SJCRH30 (cell line): Measurements from ENCODE around the gene LIN37. TPM values are rescaled to one million over a fixed set of nuclear protein-coding genes. Genes with fewer than 3 reads are reported as not detected.

ENCODE experiments used
- DNase-seq, 2 experiments: peaks; one replicate each; pipeline ENCODE4 v3.0.0-alpha.2; 2015 to 2020
- H3K27ac ChIP-seq: fragments of 250-450 bp; sonication (Bioruptor Pico); 2 replicates; pipeline ENCODE4 v1.5.1; 2020; ENCODE audit warnings: mild to moderate bottlenecking, moderate library complexity
- H3K27me3 ChIP-seq: fragments of 250-450 bp; sonication (Bioruptor Pico); 2 replicates; pipeline ENCODE4 v1.5.1; 2020; ENCODE audit warnings: mild to moderate bottlenecking, moderate library complexity
- H3K36me3 ChIP-seq: fragments of 250-450 bp; sonication (Bioruptor Pico); 2 replicates; pipeline ENCODE4 v1.5.1; 2020; ENCODE audit warnings: mild to moderate bottlenecking, moderate library complexity
- H3K4me1 ChIP-seq: fragments of 250-450 bp; sonication (Bioruptor Pico); 2 replicates; pipeline ENCODE4 v1.5.1; 2020; ENCODE audit warnings: mild to moderate bottlenecking, moderate library complexity
- H3K4me3 ChIP-seq: fragments of 250-450 bp; sonication (Bioruptor Pico); 2 replicates; pipeline ENCODE4 v1.5.1; 2020; ENCODE audit warnings: mild to moderate bottlenecking, moderate library complexity
- H3K9me3 ChIP-seq: fragments of 250-450 bp; sonication (Bioruptor Pico); replicated peaks from 2 replicates; pipeline ENCODE4 v1.5.1; 2020; ENCODE audit warnings: mild to moderate bottlenecking, moderate library complexity
- total RNA-seq: library from RNA; depleted of rRNA; stranded (reverse); fragments of >200 nt; shearing (Covaris generic); gene quantifications from 2 replicates; pipeline ENCODE4 v1.2.3, GENCODE V29; 2014; rRNA removed

Gene LIN37
- total RNA-seq = 4.9 and 6.1 TPM in 2 replicates

GRCh38 chr19:35748106-35749020 lies at the start of gene LIN37:
Gene LIN37 (plus strand): TSS chr19:35748576. CDS start chr19:35748725, 149 bp downstream.
- 0 out of 2 replicates have a peak, but pooled peaks cover 5% of the 10 kb centered on the region for H3K4me1 ChIP-seq
- H3K27ac ChIP-seq = no peak within 1 kb of the TSS
- H3K9me3 ChIP-seq = no peaks in the 10 kb centered on the region
- no peaks in the 10 kb centered on the region for H3K27me3 ChIP-seq
- peak; percentile 99 to 100 for DNase-seq
- H3K4me3 ChIP-seq = peak within 1 kb of the TSS; percentile 79
- no peaks in the 10 kb centered on the region for H3K36me3 ChIP-seq

- Histone ChIP-seq H3K27ac (no peak overlapping the region), H3K9me3 (no peaks in the 10 kb centered on the region), H3K36me3 (no peaks in the 10 kb centered on the region), H3K4me3 (peak overlapping the region; percentile 58), H3K27me3 (no peaks in the 10 kb centered on the region), H3K4me1 (no peaks in the 10 kb centered on the region)
- peak; percentile 97 to 98 for DNase-seq
Observed at GRCh38 chr19:35702223-35703012, 46.0 kb upstream of the LIN37 start.

- no peak overlapping the region for H3K4me3 ChIP-seq
- no peaks in the 10 kb centered on the region for H3K36me3 ChIP-seq
- no peaks in the 10 kb centered on the region for H3K27me3 ChIP-seq
- H3K9me3 ChIP-seq = no peaks in the 10 kb centered on the region
- H3K27ac ChIP-seq = no peak overlapping the region
- no peak for DNase-seq
- no peaks in the 10 kb centered on the region for H3K4me1 ChIP-seq
Observed at GRCh38 chr19:35703343-35703742, 45.0 kb upstream of the LIN37 start.

- H3K9me3 ChIP-seq = no peaks in the 10 kb centered on the region
- no peak within 1 kb of the TSS for H3K4me3 ChIP-seq
- H3K27me3 ChIP-seq = no peaks in the 10 kb centered on the region
- H3K4me1 ChIP-seq = no peaks in the 10 kb centered on the region
- H3K36me3 ChIP-seq = no peaks in the 10 kb centered on the region
- H3K27ac ChIP-seq = no peak within 1 kb of the TSS
- DNase-seq = peak; percentile 31 to 53
Observed at GRCh38 chr19:35704218-35704617, 44.2 kb upstream of the LIN37 start, which contains the start of gene ZBTB32. Gene ZBTB32 (plus strand): TSS chr19:35704558. CDS start chr19:35714627, 10,069 bp downstream.

- Histone ChIP-seq H3K4me1 (no peaks in the 10 kb centered on the region), H3K36me3 (no peaks in the 10 kb centered on the region), H3K27me3 (no peaks in the 10 kb centered on the region; the same call in 1 of the 2 replicates), H3K27ac (no peak overlapping the region), H3K9me3 (no peaks in the 10 kb centered on the region), H3K4me3 (no peak overlapping the region)
- DNase-seq = no peak
Observed at GRCh38 chr19:35708391-35708790, 40.0 kb upstream of the LIN37 start.

- H3K9me3 ChIP-seq = no peaks in the 10 kb centered on the region
- no peak for DNase-seq
- H3K27me3 ChIP-seq = no peaks in the 10 kb centered on the region; the same call in 1 of the 2 replicates
- H3K27ac ChIP-seq = no peak overlapping the region
- H3K4me3 ChIP-seq = no peak overlapping the region
- H3K4me1 ChIP-seq = peaks cover 3% of the 10 kb centered on the region; the same call in 1 of the 2 replicates
- no peaks in the 10 kb centered on the region for H3K36me3 ChIP-seq
Observed at GRCh38 chr19:35710784-35711723, 37.3 kb upstream of the LIN37 start.

GRCh38 chr19:35712567-35713505 lies 35.5 kb upstream of the LIN37 start:
- no peak overlapping the region for H3K27ac ChIP-seq
- no peaks in the 10 kb centered on the region; the same call in 1 of the 2 replicates for H3K27me3 ChIP-seq
- H3K36me3 ChIP-seq = no peaks in the 10 kb centered on the region
- no peak overlapping the region for H3K4me3 ChIP-seq
- H3K4me1 ChIP-seq = peaks cover 4% of the 10 kb centered on the region; the same call in 1 of the 2 replicates
- DNase-seq = no peak
- H3K9me3 ChIP-seq = no peaks in the 10 kb centered on the region

GRCh38 chr19:35713506-35713850 lies 34.9 kb upstream of the LIN37 start:
- no peaks in the 10 kb centered on the region for H3K9me3 ChIP-seq
- H3K27me3 ChIP-seq = no peaks in the 10 kb centered on the region; the same call in 1 of the 2 replicates
- H3K4me1 ChIP-seq = peaks cover 4% of the 10 kb centered on the region; the same call in 1 of the 2 replicates
- no peak overlapping the region for H3K4me3 ChIP-seq
- no peak overlapping the region for H3K27ac ChIP-seq
- DNase-seq = no peak
- no peaks in the 10 kb centered on the region for H3K36me3 ChIP-seq

GRCh38 chr19:35713904-35714495 lies 34.4 kb upstream of the LIN37 start:
- DNase-seq = no peak
- H3K36me3 ChIP-seq = no peaks in the 10 kb centered on the region
- no peaks in the 10 kb centered on the region for H3K9me3 ChIP-seq

GRCh38 chr19:35714601-35715354 lies 33.6 kb upstream of the LIN37 start:
- no peak for DNase-seq
- Histone ChIP-seq H3K9me3 (no peaks in the 10 kb centered on the region), H3K4me3 (no peak overlapping the region), H3K27me3 (no peaks in the 10 kb centered on the region; the same call in 1 of the 2 replicates), H3K4me1 (peaks cover 9% of the 10 kb centered on the region; the same call in 1 of the 2 replicates), H3K27ac (no peak overlapping the region), H3K36me3 (no peaks in the 10 kb centered on the region)

More at GRCh38 chr19:35713904-35714495, 34.4 kb upstream of the LIN37 start:
- Histone ChIP-seq H3K4me1 (peaks cover 7% of the 10 kb centered on the region; the same call in 1 of the 2 replicates), H3K27me3 (no peaks in the 10 kb centered on the region; the same call in 1 of the 2 replicates), H3K4me3 (no peak overlapping the region), H3K27ac (no peak overlapping the region)

GRCh38 chr19:35715355-35715809 lies 33.0 kb upstream of the LIN37 start:
- Histone ChIP-seq H3K36me3 (no peaks in the 10 kb centered on the region), H3K4me3 (no peak overlapping the region), H3K4me1 (peaks cover 9% of the 10 kb centered on the region; the same call in 1 of the 2 replicates), H3K27ac (no peak overlapping the region), H3K27me3 (no peaks in the 10 kb centered on the region), H3K9me3 (no peaks in the 10 kb centered on the region)
- DNase-seq = no peak
